ENCODE measurements around the gene NECTIN2.

DNA sequence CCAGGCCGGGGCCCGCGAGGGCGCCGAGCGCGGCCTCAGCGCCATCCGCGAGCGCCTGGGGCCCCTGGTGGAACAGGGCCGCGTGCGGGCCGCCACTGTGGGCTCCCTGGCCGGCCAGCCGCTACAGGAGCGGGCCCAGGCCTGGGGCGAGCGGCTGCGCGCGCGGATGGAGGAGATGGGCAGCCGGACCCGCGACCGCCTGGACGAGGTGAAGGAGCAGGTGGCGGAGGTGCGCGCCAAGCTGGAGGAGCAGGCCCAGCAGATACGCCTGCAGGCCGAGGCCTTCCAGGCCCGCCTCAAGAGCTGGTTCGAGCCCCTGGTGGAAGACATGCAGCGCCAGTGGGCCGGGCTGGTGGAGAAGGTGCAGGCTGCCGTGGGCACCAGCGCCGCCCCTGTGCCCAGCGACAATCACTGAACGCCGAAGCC lies 62.8 kb downstream of the NECTIN2 start:
- no peak for TF ChIP-seq CTCF (IDR thresholded peaks at IDR 0.05)
- TF ChIP-seq EZH2 (IDR thresholded peaks at IDR 0.05; ENCODE audit: borderline replicate concordance, insufficient read depth, low read depth, low read length, poor library complexity, severe bottlenecking): no peak

All from B cell (primary cell).